Measurements from ENCODE around the gene MAD2L2. TPM values are rescaled to one million over a fixed set of nuclear protein-coding genes. Genes with fewer than 3 reads are reported as not detected.
A peak's percentile ranks its signal among the peaks of the same experiment; 100 is the strongest.

Gene MAD2L2
- polyA plus RNA-seq, 2 of the 4 experiments (the other 2 are of a cell fraction), result 31.2 to 32.5 TPM

- no peak overlapping the region for H3K27ac ChIP-seq
- POLR2A ChIA-PET, result no interaction called here
- FAIRE-seq (no peak), DNase-seq (ENCODE audit: low read depth in 1 of 2, low spot score in 1 of 2) (no peak), ATAC-seq (no peak)
- H3K4me3 ChIP-seq, result peak overlapping the region; percentile 33; the same call in 2 of the 3 replicates
- TF ChIP-seq RNF2 (IDR thresholded peaks at IDR 0.05; ENCODE audit: borderline replicate concordance, low read depth) (no peak), REST (IDR thresholded peaks at IDR 0.05) (no peak), CBX2 (IDR thresholded peaks at IDR 0.05; ENCODE audit: borderline replicate concordance, low read depth) (no peak), POLR2AphosphoS2 (conservative IDR thresholded peaks at IDR 0.05; ENCODE audit: low read length) (no peak), USF2 (IDR thresholded peaks at IDR 0.05) (no peak), ZNF302 (CRISPR knock-in tag; IDR thresholded peaks at IDR 0.05) (no peak), MAZ (IDR thresholded peaks at IDR 0.05; ENCODE audit: borderline replicate concordance, low read depth, low read length) (no peak), MYC (IDR thresholded peaks at IDR 0.05; ENCODE audit: borderline replicate concordance, low read length) (no peak), FOSL2 (IDR thresholded peaks at IDR 0.05) (no peak), FOSL2 (CRISPR knock-in tag; IDR thresholded peaks at IDR 0.05) (no peak), HDAC2 (IDR thresholded peaks at IDR 0.05) (no peak)
- CTCF ChIA-PET, result interaction anchor here (1.3 to 2.2 kb wide), 2 partner anchors 28 to 58 kb away, joined by 3 to 14 read pairs; no protein-coding TSS in a partner anchor
- no peaks in the 10 kb centered on the region for H3K4me1 ChIP-seq
- 34% methylated on average over 27 of the region's 64 CpGs for WGBS (ENCODE audit: missing lambda C conversion rate)
- H3K9me3 ChIP-seq, result no peaks in the 10 kb centered on the region
- H3K4me2 ChIP-seq, result peak overlapping the region; percentile 76
Observed at GRCh38 chr1:11690397-11691301, 9.7 kb upstream of the MAD2L2 start.

GRCh38 chr1:11688506-11688905, 7.6 kb upstream of the MAD2L2 start:
- TF ChIP-seq ZNF302 (CRISPR knock-in tag; IDR thresholded peaks at IDR 0.05) (no peak), FOXS1 (CRISPR knock-in tag; IDR thresholded peaks at IDR 0.05) (no peak), NFE2L2 (conservative IDR thresholded peaks at IDR 0.05; ENCODE audit: low read length) (no peak), HES2 (IDR thresholded peaks at IDR 0.05) (no peak), PBX3 (IDR thresholded peaks at IDR 0.05) (no peak), SREBF2 (IDR thresholded peaks at IDR 0.05) (no peak), POLR2A (IDR thresholded peaks at IDR 0.05; ENCODE audit: low read length) (no peak), NR3C1 (IDR thresholded peaks at IDR 0.05) (no peak), CBX8 (IDR thresholded peaks at IDR 0.05) (no peak), ATOH8 (CRISPR knock-in tag; IDR thresholded peaks at IDR 0.05; ENCODE audit: low read depth) (no peak), RCOR1 (IDR thresholded peaks at IDR 0.05; ENCODE audit: low read depth, low read length) (no peak), RARB (CRISPR knock-in tag; IDR thresholded peaks at IDR 0.05) (no peak), MYC (IDR thresholded peaks at IDR 0.05; ENCODE audit: borderline replicate concordance, low read length) (no peak), JUN (IDR thresholded peaks at IDR 0.05) (no peak), CHD2 (IDR thresholded peaks at IDR 0.05; ENCODE audit: low read length, partially characterized antibody) (no peak), FOSB (CRISPR knock-in tag; IDR thresholded peaks at IDR 0.05) (no peak), ZC3H11A (IDR thresholded peaks at IDR 0.05) (no peak), HDAC2 (IDR thresholded peaks at IDR 0.05) (no peak), TP53 (CRISPR knock-in tag; IDR thresholded peaks at IDR 0.05) (no peak)
- H3K4me2 ChIP-seq, result no peak overlapping the region
- no peak overlapping the region for H3K4me3 ChIP-seq
- ATAC-seq, result no peak
- 82% methylated on average over 4 of the region's 4 CpGs for WGBS (ENCODE audit: missing lambda C conversion rate)
- CTCF ChIA-PET, result interaction anchor here (1.6 kb wide), 1 partner anchor 31 kb away, joined by 6 read pairs; no protein-coding TSS in a partner anchor
- no peaks in the 10 kb centered on the region for H3K4me1 ChIP-seq
- H3K27ac ChIP-seq, result no peak overlapping the region
- no peaks in the 10 kb centered on the region for H3K9me3 ChIP-seq
- no peak for DNase-seq (ENCODE audit: low read depth in 1 of 2, low spot score in 1 of 2)
- POLR2A ChIA-PET, result no interaction called here
- no peak for FAIRE-seq
